GM23338 (cell line): Measurements from ENCODE around the gene FRMD4A. TPM values are rescaled to one million over a fixed set of nuclear protein-coding genes. Genes with fewer than 3 reads are reported as not detected.

ENCODE experiments used
- ATAC-seq: fragments of 200-7000 bp; cut with Tn5 transposase; 3 replicates; pipeline ENCODE4 v1.9.1; 2020
- DNase-seq: peaks from one replicate; pipeline ENCODE4 v3.0.0-alpha.2; 2015; ENCODE audit warnings: low spot score
- H2AFZ ChIP-seq: fragments of 200-600 bp; sonication (generic); 2 replicates; pipeline ENCODE4 v1.8.0; 2016; ENCODE audit warnings: antibody characterized with exemption, mild to moderate bottlenecking, moderate library complexity
- H3F3A ChIP-seq: fragments of 200-600 bp; sonication (generic); replicated peaks from 2 replicates; pipeline ENCODE4 v1.8.0; 2017; ENCODE audit warnings: antibody characterized with exemption, mixed run types, low read depth
- H3K27ac ChIP-seq: fragments of 200-600 bp; sonication (generic); 2 replicates; pipeline ENCODE4 v1.6.1; 2016; ENCODE audit warnings: low read depth
- H3K27me3 ChIP-seq: fragments of 200-600 bp; sonication (generic); 2 replicates; pipeline ENCODE4 v1.8.0; 2016; ENCODE audit warnings: mild to moderate bottlenecking, mixed run types, moderate library complexity; ENCODE audit not compliant: insufficient read depth
- H3K36me3 ChIP-seq: fragments of 200-600 bp; sonication (generic); 2 replicates; pipeline ENCODE4 v1.8.0; 2016; ENCODE audit warnings: mild to moderate bottlenecking; ENCODE audit not compliant: insufficient read depth
- H3K4me1 ChIP-seq: fragments of 200-600 bp; sonication (generic); 2 replicates; pipeline ENCODE4 v1.8.0; 2016; ENCODE audit warnings: mild to moderate bottlenecking, moderate library complexity; ENCODE audit not compliant: insufficient read depth
- H3K4me2 ChIP-seq: fragments of 200-600 bp; sonication (generic); 2 replicates; pipeline ENCODE4 v1.7.1; 2017; ENCODE audit warnings: mixed run types
- H3K4me3 ChIP-seq: fragments of 200-600 bp; sonication (generic); 2 replicates; pipeline ENCODE4 v1.6.1; 2016; ENCODE audit warnings: mixed run types
- H3K79me2 ChIP-seq: fragments of 200-600 bp; sonication (generic); replicated peaks from 2 replicates; pipeline ENCODE4 v1.8.0; 2017; ENCODE audit warnings: mild to moderate bottlenecking; ENCODE audit not compliant: insufficient read depth
- H3K9me2 ChIP-seq: fragments of 200-600 bp; sonication (generic); 2 replicates; pipeline ENCODE4 v1.8.0; 2017; ENCODE audit not compliant: insufficient read depth
- H4K20me1 ChIP-seq: fragments of 200-600 bp; sonication (generic); replicated peaks from 2 replicates; pipeline ENCODE4 v1.8.0; 2017; ENCODE audit warnings: mild to moderate bottlenecking; ENCODE audit not compliant: insufficient read depth
- H3K27ac Mint-ChIP-seq: 2 replicates; pipeline ENCODE4 v1.8.0; 2020; ENCODE audit warnings: inconsistent platforms, mild to moderate bottlenecking, moderate library complexity, mixed read lengths
- H3K27me3 Mint-ChIP-seq: 3 replicates; pipeline ENCODE4 v1.8.0; 2022; ENCODE audit warnings: low read depth, mild to moderate bottlenecking, moderate library complexity, mixed read lengths, inconsistent platforms; ENCODE audit not compliant: insufficient read depth, poor library complexity
- H3K36me3 Mint-ChIP-seq: 3 replicates; pipeline ENCODE4 v1.8.0; 2021; ENCODE audit warnings: low read depth, mild to moderate bottlenecking, inconsistent platforms, moderate library complexity, mixed read lengths
- H3K4me1 Mint-ChIP-seq: 3 replicates; pipeline ENCODE4 v1.8.0; 2020; ENCODE audit warnings: mild to moderate bottlenecking, inconsistent platforms, mixed read lengths
- H3K4me3 Mint-ChIP-seq: 3 replicates; pipeline ENCODE4 v1.8.0; 2021; ENCODE audit warnings: moderate library complexity, mild to moderate bottlenecking, inconsistent platforms, mixed read lengths
- H3K9me3 Mint-ChIP-seq: 3 replicates; pipeline ENCODE4 v1.8.0; 2020; ENCODE audit warnings: moderate library complexity, mild to moderate bottlenecking, inconsistent platforms, mixed read lengths
- CREB1 ChIP-seq: fragments of 250-450 bp; sonication (Bioruptor Pico); IDR thresholded peaks from 2 replicates; pipeline ENCODE4 v1.5.0; 2020; ENCODE audit warnings: low read depth, mild to moderate bottlenecking, moderate library complexity
- EZH2phosphoT487 ChIP-seq: fragments of 200-600 bp; sonication (generic); IDR thresholded peaks from one replicate; pipeline ENCODE4 v1.8.1; 2018; ENCODE audit warnings: antibody characterized with exemption; ENCODE audit not compliant: unreplicated experiment
- POLR2AphosphoS5 ChIP-seq: IDR thresholded peaks from 2 replicates; pipeline ENCODE4 v1.6.1; 2016; ENCODE audit warnings: antibody characterized with exemption, low read depth
- ZNF114 ChIP-seq: fragments of 250-450 bp; sonication (Bioruptor Pico); IDR thresholded peaks from 2 replicates; pipeline ENCODE4 v1.5.0; 2020; ENCODE audit warnings: mild to moderate bottlenecking, moderate library complexity
- ZNF331 ChIP-seq: fragments of 250-450 bp; sonication (Bioruptor Pico); IDR thresholded peaks from 2 replicates; pipeline ENCODE4 v1.5.0; 2020; ENCODE audit warnings: low read depth, mild to moderate bottlenecking, moderate library complexity
- polyA plus RNA-seq: library from polyadenylated mRNA; unstranded; fragments of >200 nt; fragmentation: Nextera tagmentation; extraction: Ambion mirVana; gene quantifications from 2 replicates; pipeline ENCODE4 v1.2.1, GENCODE V29; 2016
- total RNA-seq: library from RNA; depleted of rRNA; stranded (reverse); fragments of >200 nt; shearing (Covaris generic); gene quantifications from 2 replicates; pipeline ENCODE4 v1.2.3, GENCODE V29; 2014
- TF ChIP-seq, protein P1 (sequence below), 2 experiments: fragments of 200-600 bp in 1 of 2; sonication (generic) in 1 of 2; conservative IDR thresholded peaks; 2 replicates each; pipeline versions ENCODE4 v1.5.1 to v1.6.1; 2016 to 2017; ENCODE audit warnings: antibody characterized with exemption in 2 of 2, low read depth in 2 of 2, mild to moderate bottlenecking in 2 of 2, moderate library complexity in 1 of 2
- TF ChIP-seq, protein P2 (sequence below): IDR thresholded peaks from 2 replicates; pipeline ENCODE4 v1.6.1; 2016; ENCODE audit warnings: antibody characterized with exemption

FRMD4A gene
- total and polyA plus RNA-seq, 2 experiments from 2014 or later = 14.0 to 20.1 TPM

DNA sequence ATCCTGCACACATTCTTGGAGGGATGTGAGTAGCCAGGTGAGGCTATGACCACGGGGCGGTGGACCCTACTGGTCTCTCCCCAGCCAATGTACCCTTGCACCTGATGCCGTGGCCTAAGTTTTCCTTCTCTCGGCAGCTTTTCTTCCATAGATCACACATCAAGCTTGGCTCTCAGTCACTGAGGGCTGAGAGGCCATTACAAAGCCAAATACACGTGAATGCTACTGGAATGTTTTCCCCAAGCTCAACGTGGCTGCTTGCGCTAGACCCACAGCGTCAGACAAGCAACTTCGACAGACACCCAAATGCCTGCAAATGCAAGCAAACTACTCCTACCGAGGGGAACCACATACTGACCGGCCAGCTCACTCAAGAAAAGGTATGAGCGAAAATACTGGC, 660.8 kb downstream of the FRMD4A start:
- Mint-ChIP-seq H3K4me1 (peaks cover 30% of the 10 kb centered on the region), H3K27ac (peak overlapping the region; percentile 30; the same call in 1 of the 2 replicates), H3K4me3 (no peak overlapping the region), H3K27me3 (peaks cover 4% of the 10 kb centered on the region), H3K36me3 (peaks cover 44% of the 10 kb centered on the region), H3K9me3 (no peaks in the 10 kb centered on the region)
- Histone ChIP-seq H3K27me3 (no peaks in the 10 kb centered on the region), H3K4me3 (no peak overlapping the region), H2AFZ (no peak overlapping the region), H3K9me2 (peaks cover 7% of the 10 kb centered on the region; the same call in 1 of the 2 replicates), H3K36me3 (0 out of 2 replicates have a peak, but pooled peaks cover 8% of the 10 kb centered on the region), H4K20me1 (no peaks in the 10 kb centered on the region), H3K4me2 (no peak overlapping the region), H3F3A (0 out of 2 replicates have a peak, but pooled peaks cover 4% of the 10 kb centered on the region), H3K27ac (peak overlapping the region; percentile 76; the same call in 1 of the 2 replicates), H3K79me2 (no peaks in the 10 kb centered on the region), H3K4me1 (peaks cover 21% of the 10 kb centered on the region)
- no peak for ATAC-seq
- no peak for DNase-seq
- no peak for TF ChIP-seq ZNF114 (CRISPR knock-in tag)
- no peak for TF ChIP-seq CREB1 (CRISPR knock-in tag)
- TF ChIP-seq, protein P1, sequence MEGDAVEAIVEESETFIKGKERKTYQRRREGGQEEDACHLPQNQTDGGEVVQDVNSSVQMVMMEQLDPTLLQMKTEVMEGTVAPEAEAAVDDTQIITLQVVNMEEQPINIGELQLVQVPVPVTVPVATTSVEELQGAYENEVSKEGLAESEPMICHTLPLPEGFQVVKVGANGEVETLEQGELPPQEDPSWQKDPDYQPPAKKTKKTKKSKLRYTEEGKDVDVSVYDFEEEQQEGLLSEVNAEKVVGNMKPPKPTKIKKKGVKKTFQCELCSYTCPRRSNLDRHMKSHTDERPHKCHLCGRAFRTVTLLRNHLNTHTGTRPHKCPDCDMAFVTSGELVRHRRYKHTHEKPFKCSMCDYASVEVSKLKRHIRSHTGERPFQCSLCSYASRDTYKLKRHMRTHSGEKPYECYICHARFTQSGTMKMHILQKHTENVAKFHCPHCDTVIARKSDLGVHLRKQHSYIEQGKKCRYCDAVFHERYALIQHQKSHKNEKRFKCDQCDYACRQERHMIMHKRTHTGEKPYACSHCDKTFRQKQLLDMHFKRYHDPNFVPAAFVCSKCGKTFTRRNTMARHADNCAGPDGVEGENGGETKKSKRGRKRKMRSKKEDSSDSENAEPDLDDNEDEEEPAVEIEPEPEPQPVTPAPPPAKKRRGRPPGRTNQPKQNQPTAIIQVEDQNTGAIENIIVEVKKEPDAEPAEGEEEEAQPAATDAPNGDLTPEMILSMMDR (conservative IDR thresholded peaks at IDR 0.05; ENCODE audit: low read depth in 2 of 2) = no peak
- TF ChIP-seq POLR2AphosphoS5 = no peak
- TF ChIP-seq, protein P2, sequence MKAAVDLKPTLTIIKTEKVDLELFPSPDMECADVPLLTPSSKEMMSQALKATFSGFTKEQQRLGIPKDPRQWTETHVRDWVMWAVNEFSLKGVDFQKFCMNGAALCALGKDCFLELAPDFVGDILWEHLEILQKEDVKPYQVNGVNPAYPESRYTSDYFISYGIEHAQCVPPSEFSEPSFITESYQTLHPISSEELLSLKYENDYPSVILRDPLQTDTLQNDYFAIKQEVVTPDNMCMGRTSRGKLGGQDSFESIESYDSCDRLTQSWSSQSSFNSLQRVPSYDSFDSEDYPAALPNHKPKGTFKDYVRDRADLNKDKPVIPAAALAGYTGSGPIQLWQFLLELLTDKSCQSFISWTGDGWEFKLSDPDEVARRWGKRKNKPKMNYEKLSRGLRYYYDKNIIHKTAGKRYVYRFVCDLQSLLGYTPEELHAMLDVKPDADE = no peak
- no peak for TF ChIP-seq ZNF331 (CRISPR knock-in tag)

DNA sequence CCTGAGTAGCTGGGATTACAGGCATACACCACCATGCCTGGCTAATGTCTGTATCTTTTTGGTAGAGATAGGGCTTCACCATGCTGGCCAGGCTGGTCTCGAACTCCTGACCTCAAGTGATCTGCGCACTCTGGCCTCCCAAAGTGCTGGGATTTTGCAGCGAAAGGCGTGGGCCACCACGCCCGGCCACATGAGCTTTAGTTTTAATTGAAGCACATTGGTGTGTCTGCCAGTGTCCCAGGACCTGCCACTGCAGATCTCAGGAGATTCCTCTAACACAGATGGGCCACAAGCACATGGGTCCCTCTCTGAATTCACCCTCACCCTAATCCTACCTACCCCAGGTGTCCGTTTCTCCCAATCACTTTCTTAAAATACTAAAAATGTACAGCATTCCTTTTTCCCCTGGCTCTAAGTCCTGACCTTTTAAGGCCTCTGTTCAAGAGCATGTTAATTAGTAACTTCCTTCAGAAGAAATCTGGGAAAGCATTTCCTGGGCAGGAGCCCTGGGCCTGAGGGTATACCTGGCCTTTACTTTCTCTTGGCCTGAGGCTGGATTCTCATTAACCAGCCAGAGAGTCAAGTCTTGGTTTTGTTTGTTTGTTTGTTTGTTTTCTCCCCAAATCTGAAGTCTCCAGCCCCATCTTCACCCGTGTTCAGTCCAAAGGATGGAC, 661.4 kb downstream of the FRMD4A start:
- Histone ChIP-seq H3F3A (0 out of 2 replicates have a peak, but pooled peaks cover 4% of the 10 kb centered on the region), H3K79me2 (no peaks in the 10 kb centered on the region), H3K27ac (peak overlapping the region; percentile 76; the same call in 1 of the 2 replicates), H3K36me3 (0 out of 2 replicates have a peak, but pooled peaks cover 8% of the 10 kb centered on the region), H3K4me1 (peaks cover 21% of the 10 kb centered on the region), H3K27me3 (no peaks in the 10 kb centered on the region), H3K4me3 (no peak overlapping the region), H3K4me2 (no peak overlapping the region), H2AFZ (no peak overlapping the region), H3K9me2 (peaks cover 5% of the 10 kb centered on the region; the same call in 1 of the 2 replicates), H4K20me1 (no peaks in the 10 kb centered on the region)
- H3K27me3 Mint-ChIP-seq = peaks cover 4% of the 10 kb centered on the region
- ATAC-seq = no peak
- no peak overlapping the region for H3K4me3 Mint-ChIP-seq
- H3K27ac Mint-ChIP-seq = peak overlapping the region; percentile 30; the same call in 1 of the 2 replicates
- TF ChIP-seq EZH2phosphoT487 (no peak), ZNF114 (CRISPR knock-in tag) (no peak)
- no peaks in the 10 kb centered on the region for H3K9me3 Mint-ChIP-seq
- H3K36me3 Mint-ChIP-seq = peaks cover 39% of the 10 kb centered on the region
- DNase-seq = no peak
- H3K4me1 Mint-ChIP-seq = peaks cover 30% of the 10 kb centered on the region
